PC-3 (cell line): Measurements from ENCODE around the gene JARID2. TPM values are rescaled to one million over a fixed set of nuclear protein-coding genes. Genes with fewer than 3 reads are reported as not detected.

Experiments used
- ATAC-seq: fragments of 200-7000 bp; cut with Tn5 transposase; 2 replicates; pipeline ENCODE4 v1.9.1; 2020; ENCODE audit warnings: mild to moderate bottlenecking, moderate library complexity
- BruUV-seq: library from RNA; stranded (reverse); fragments of 400-500 nt; replicated peaks from 2 replicates; lab custom pipeline; 2021; lab: Mats Ljungman, UMichigan
- CTCF ChIA-PET: fragments of 300-600 bp; sonication (Branson Sonifier 250); formaldehyde crosslinking; loops from one replicate; lab custom pipeline; 2022; ENCODE audit warnings: antibody characterized with exemption; lab: Charles Lee
- POLR2A ChIA-PET: fragments of 300-600 bp; sonication (Branson Sonifier 250); formaldehyde crosslinking; loops from one replicate; lab custom pipeline; 2022; ENCODE audit warnings: antibody characterized with exemption; ENCODE audit not compliant: unreplicated experiment; lab: Charles Lee
- DNase-seq: peaks from one replicate; pipeline ENCODE4 v3.0.0-alpha.2; 2015
- H2AFZ ChIP-seq: fragments of 300-600 bp; sonication (generic); 2 replicates; pipeline ENCODE4 v1.6.0; 2016; ENCODE audit warnings: antibody characterized with exemption, low read length
- H3F3A ChIP-seq: fragments of 300-600 bp; sonication (generic); one replicate; pipeline ENCODE4 v1.6.0; 2017; ENCODE audit warnings: antibody characterized with exemption, low read length, control low read depth, mild to moderate bottlenecking; ENCODE audit not compliant: unreplicated experiment
- H3K27ac ChIP-seq: fragments of 300-600 bp; sonication (generic); 2 replicates; pipeline ENCODE4 v1.5.1; 2016; ENCODE audit warnings: mild to moderate bottlenecking, low read length
- H3K27me3 ChIP-seq: fragments of 300-600 bp; sonication (generic); 2 replicates; pipeline ENCODE4 v1.6.1; 2016; ENCODE audit warnings: low read length, mixed read lengths
- H3K36me3 ChIP-seq: fragments of 300-600 bp; sonication (generic); 2 replicates; pipeline ENCODE4 v1.6.1; 2016; ENCODE audit warnings: low read depth, mixed run types, low read length, mixed read lengths
- H3K4me1 ChIP-seq: fragments of 300-600 bp; sonication (generic); 2 replicates; pipeline ENCODE4 v1.5.1; 2016; ENCODE audit warnings: low read length; ENCODE audit not compliant: insufficient read depth
- H3K4me2 ChIP-seq: fragments of 300-600 bp; sonication (generic); 2 replicates; pipeline ENCODE4 v1.6.0; 2016; ENCODE audit warnings: low read length
- H3K4me3 ChIP-seq: fragments of 300-600 bp; sonication (generic); 2 replicates; pipeline ENCODE4 v1.5.1; 2016; ENCODE audit warnings: mild to moderate bottlenecking, low read length, mixed read lengths
- H3K79me2 ChIP-seq: fragments of 300-600 bp; sonication (generic); 2 replicates; pipeline ENCODE4 v1.6.1; 2017; ENCODE audit warnings: low read length, mixed read lengths
- H3K9ac ChIP-seq: fragments of 300-600 bp; sonication (generic); 2 replicates; pipeline ENCODE4 v1.6.0; 2016; ENCODE audit warnings: mild to moderate bottlenecking, low read length
- H3K9me2 ChIP-seq: fragments of 300-600 bp; sonication (generic); replicated peaks from 2 replicates; pipeline ENCODE4 v1.6.1; 2016; ENCODE audit warnings: mixed run types, low read length, mixed read lengths
- H3K9me3 ChIP-seq: fragments of 300-600 bp; sonication (generic); 2 replicates; pipeline ENCODE4 v1.6.1; 2016; ENCODE audit warnings: low read length, mixed read lengths
- H4K20me1 ChIP-seq: fragments of 300-600 bp; sonication (generic); 2 replicates; pipeline ENCODE4 v1.6.1; 2016; ENCODE audit warnings: low read length, mixed read lengths
- EZH2 ChIP-seq: fragments of 300-600 bp; sonication (generic); IDR thresholded peaks from one replicate; pipeline ENCODE4 v1.6.1; 2017; ENCODE audit warnings: antibody characterized with exemption, mild to moderate bottlenecking, low read length; ENCODE audit not compliant: unreplicated experiment
- EZH2phosphoT487 ChIP-seq: fragments of 300-600 bp; sonication (generic); IDR thresholded peaks from 2 replicates; pipeline ENCODE4 v1.6.1; 2018; ENCODE audit warnings: mild to moderate bottlenecking, antibody characterized with exemption, low read length, borderline replicate concordance
- intact Hi-C: fragments of 100-400 bp; cut with micrococcal nuclease; formaldehyde crosslinking; loops from 2 replicates; pipeline ENCODE4 v1.9.0; 2023
- total RNA-seq: library from RNA; depleted of rRNA; stranded (reverse); fragments of >200 nt; gene quantifications from 2 replicates; pipeline ENCODE4 v1.2.3, GENCODE V29; 2014
- TF ChIP-seq, protein P1 (sequence below): fragments of 300-600 bp; sonication (generic); conservative IDR thresholded peaks from 2 replicates; pipeline ENCODE4 v1.5.1; 2017; ENCODE audit warnings: antibody characterized with exemption, low read depth, mild to moderate bottlenecking, low read length

Gene JARID2
- total RNA-seq, 1 experiment from 2014 or later, result 11.0 TPM

DNA sequence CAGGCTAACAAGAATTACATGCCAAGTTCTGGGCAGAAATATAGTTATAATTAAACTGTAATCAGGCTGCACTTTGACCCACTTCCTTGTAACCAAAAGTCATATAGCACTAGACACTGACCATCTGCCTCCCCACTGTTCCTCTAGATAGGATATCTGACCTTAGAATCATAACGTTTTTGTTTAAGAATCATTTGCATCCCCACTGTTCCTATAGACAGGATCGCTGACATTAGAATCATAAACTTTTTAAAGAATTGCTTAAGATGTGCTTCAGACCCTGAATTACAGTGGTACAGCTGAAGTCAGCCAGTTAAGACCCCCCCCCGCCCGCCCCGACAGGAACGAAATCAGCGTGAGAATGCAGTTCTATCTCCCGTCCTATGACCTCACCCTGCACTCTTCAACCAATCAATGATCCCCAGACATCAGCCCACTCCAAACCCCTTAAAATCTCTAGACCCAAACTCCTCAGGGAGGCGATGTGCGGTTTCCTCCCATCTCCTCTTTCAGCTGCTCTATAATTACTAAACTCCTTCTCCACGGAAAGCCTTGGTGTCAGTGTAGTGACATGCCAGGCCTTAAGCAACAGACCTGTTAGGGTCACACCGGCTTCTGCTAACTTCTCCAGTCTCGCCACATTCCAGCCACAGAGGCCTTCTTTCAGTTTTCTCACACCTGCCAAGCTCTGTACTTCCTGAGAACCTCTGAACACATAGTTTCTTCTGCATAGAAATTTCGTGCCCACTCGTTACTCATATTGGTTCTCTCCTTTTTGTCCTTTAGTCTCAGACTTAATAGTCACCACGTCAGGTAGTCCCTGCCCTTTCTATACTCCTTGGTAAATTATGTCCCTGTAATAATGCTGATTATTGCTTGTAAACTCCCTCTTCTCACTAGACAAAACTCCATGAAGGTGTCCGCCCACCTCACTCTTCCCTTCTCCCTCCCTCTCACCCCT, 323.4 kb downstream of the JARID2 start:
- Histone ChIP-seq H3K27me3 (no peaks in the 10 kb centered on the region), H3K36me3 (no peaks in the 10 kb centered on the region), H3K4me2 (no peak overlapping the region), H3F3A (no peaks in the 10 kb centered on the region), H3K9ac (no peak overlapping the region), H3K9me3 (no peaks in the 10 kb centered on the region), H3K4me3 (no peak overlapping the region), H4K20me1 (no peaks in the 10 kb centered on the region), H2AFZ (no peak overlapping the region), H3K79me2 (no peaks in the 10 kb centered on the region), H3K9me2 (no peaks in the 10 kb centered on the region), H3K27ac (no peak overlapping the region), H3K4me1 (no peaks in the 10 kb centered on the region)
- POLR2A ChIA-PET, result no interaction called here
- no peak for ATAC-seq
- TF ChIP-seq, protein P1, sequence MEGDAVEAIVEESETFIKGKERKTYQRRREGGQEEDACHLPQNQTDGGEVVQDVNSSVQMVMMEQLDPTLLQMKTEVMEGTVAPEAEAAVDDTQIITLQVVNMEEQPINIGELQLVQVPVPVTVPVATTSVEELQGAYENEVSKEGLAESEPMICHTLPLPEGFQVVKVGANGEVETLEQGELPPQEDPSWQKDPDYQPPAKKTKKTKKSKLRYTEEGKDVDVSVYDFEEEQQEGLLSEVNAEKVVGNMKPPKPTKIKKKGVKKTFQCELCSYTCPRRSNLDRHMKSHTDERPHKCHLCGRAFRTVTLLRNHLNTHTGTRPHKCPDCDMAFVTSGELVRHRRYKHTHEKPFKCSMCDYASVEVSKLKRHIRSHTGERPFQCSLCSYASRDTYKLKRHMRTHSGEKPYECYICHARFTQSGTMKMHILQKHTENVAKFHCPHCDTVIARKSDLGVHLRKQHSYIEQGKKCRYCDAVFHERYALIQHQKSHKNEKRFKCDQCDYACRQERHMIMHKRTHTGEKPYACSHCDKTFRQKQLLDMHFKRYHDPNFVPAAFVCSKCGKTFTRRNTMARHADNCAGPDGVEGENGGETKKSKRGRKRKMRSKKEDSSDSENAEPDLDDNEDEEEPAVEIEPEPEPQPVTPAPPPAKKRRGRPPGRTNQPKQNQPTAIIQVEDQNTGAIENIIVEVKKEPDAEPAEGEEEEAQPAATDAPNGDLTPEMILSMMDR, result no peak
- no peak for TF ChIP-seq EZH2phosphoT487
- TF ChIP-seq EZH2, result no peak
- DNase-seq, result no peak
- CTCF ChIA-PET, result no interaction called here
- BruUV-seq, result no TSS peak
- intact Hi-C loops, result no loop called here

- no peak overlapping the region for H3K27ac ChIP-seq
- intact Hi-C loops, result no loop called here
- no peaks in the 10 kb centered on the region for H3K4me1 ChIP-seq
- no peak overlapping the region for H3K4me2 ChIP-seq
- no peaks in the 10 kb centered on the region for H3K9me3 ChIP-seq
- no peak overlapping the region for H3K4me3 ChIP-seq
- H4K20me1 ChIP-seq, result no peaks in the 10 kb centered on the region
- no peak overlapping the region for H3K9ac ChIP-seq
- no peak for TF ChIP-seq EZH2
- no peak for TF ChIP-seq EZH2phosphoT487
- TF ChIP-seq, protein P1, result no peak
- H2AFZ ChIP-seq, result no peak overlapping the region
- ATAC-seq, result no peak
- no peaks in the 10 kb centered on the region for H3K79me2 ChIP-seq
- DNase-seq, result no peak
- H3K27me3 ChIP-seq, result no peaks in the 10 kb centered on the region
- ChIA-PET POLR2A (no interaction called here), CTCF (no interaction called here)
- no peaks in the 10 kb centered on the region for H3K36me3 ChIP-seq
- H3F3A ChIP-seq, result no peaks in the 10 kb centered on the region
- H3K9me2 ChIP-seq, result no peaks in the 10 kb centered on the region
- BruUV-seq, result no TSS peak
These were observed 324.3 kb downstream of the JARID2 start for GRCh38 chr6:15570171-15570570.
